Measurements from ENCODE around the gene PATJ.

DNA sequence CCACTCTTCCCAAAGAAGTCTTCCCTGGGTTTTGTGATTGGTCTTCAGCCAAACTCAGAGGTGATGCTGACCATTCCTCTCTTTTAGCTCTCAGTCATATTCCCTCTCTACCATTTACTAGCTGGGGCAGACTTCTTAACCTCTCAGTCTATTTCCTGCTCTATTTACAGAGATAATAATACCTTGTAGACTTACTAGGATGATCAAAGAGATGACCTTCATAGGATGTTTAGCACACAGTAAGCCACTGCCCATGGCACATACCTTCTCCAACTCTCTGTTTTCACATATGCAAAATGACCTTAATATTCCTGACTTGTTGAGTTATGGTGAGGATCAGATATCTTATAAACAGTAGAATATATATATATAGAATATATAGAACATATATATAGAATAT, 346.2 kb downstream of the PATJ start:
- TF ChIP-seq CTCF (conservative IDR thresholded peaks at IDR 0.05; ENCODE audit: low read depth in 2 of 2) (no peak), CREB1 (CRISPR knock-in tag; IDR thresholded peaks at IDR 0.05; ENCODE audit: low read depth) (no peak), POLR2AphosphoS5 (IDR thresholded peaks at IDR 0.05; ENCODE audit: low read depth) (no peak), STAT1 (IDR thresholded peaks at IDR 0.05; ENCODE audit: unreplicated experiment) (no peak), ETS1 (IDR thresholded peaks at IDR 0.05) (no peak), ZNF331 (CRISPR knock-in tag; IDR thresholded peaks at IDR 0.05; ENCODE audit: low read depth) (no peak), EZH2 (IDR thresholded peaks at IDR 0.05; ENCODE audit: low read depth, unreplicated experiment) (no peak), REST (IDR thresholded peaks at IDR 0.05; ENCODE audit: unreplicated experiment) (no peak), EZH2phosphoT487 (IDR thresholded peaks at IDR 0.05; ENCODE audit: unreplicated experiment) (no peak), JUNB (IDR thresholded peaks at IDR 0.05; ENCODE audit: unreplicated experiment) (no peak), NANOG (IDR thresholded peaks at IDR 0.05; ENCODE audit: borderline replicate concordance) (no peak), ZNF114 (CRISPR knock-in tag; IDR thresholded peaks at IDR 0.05) (no peak)
- TF ChIP-seq, protein P1, sequence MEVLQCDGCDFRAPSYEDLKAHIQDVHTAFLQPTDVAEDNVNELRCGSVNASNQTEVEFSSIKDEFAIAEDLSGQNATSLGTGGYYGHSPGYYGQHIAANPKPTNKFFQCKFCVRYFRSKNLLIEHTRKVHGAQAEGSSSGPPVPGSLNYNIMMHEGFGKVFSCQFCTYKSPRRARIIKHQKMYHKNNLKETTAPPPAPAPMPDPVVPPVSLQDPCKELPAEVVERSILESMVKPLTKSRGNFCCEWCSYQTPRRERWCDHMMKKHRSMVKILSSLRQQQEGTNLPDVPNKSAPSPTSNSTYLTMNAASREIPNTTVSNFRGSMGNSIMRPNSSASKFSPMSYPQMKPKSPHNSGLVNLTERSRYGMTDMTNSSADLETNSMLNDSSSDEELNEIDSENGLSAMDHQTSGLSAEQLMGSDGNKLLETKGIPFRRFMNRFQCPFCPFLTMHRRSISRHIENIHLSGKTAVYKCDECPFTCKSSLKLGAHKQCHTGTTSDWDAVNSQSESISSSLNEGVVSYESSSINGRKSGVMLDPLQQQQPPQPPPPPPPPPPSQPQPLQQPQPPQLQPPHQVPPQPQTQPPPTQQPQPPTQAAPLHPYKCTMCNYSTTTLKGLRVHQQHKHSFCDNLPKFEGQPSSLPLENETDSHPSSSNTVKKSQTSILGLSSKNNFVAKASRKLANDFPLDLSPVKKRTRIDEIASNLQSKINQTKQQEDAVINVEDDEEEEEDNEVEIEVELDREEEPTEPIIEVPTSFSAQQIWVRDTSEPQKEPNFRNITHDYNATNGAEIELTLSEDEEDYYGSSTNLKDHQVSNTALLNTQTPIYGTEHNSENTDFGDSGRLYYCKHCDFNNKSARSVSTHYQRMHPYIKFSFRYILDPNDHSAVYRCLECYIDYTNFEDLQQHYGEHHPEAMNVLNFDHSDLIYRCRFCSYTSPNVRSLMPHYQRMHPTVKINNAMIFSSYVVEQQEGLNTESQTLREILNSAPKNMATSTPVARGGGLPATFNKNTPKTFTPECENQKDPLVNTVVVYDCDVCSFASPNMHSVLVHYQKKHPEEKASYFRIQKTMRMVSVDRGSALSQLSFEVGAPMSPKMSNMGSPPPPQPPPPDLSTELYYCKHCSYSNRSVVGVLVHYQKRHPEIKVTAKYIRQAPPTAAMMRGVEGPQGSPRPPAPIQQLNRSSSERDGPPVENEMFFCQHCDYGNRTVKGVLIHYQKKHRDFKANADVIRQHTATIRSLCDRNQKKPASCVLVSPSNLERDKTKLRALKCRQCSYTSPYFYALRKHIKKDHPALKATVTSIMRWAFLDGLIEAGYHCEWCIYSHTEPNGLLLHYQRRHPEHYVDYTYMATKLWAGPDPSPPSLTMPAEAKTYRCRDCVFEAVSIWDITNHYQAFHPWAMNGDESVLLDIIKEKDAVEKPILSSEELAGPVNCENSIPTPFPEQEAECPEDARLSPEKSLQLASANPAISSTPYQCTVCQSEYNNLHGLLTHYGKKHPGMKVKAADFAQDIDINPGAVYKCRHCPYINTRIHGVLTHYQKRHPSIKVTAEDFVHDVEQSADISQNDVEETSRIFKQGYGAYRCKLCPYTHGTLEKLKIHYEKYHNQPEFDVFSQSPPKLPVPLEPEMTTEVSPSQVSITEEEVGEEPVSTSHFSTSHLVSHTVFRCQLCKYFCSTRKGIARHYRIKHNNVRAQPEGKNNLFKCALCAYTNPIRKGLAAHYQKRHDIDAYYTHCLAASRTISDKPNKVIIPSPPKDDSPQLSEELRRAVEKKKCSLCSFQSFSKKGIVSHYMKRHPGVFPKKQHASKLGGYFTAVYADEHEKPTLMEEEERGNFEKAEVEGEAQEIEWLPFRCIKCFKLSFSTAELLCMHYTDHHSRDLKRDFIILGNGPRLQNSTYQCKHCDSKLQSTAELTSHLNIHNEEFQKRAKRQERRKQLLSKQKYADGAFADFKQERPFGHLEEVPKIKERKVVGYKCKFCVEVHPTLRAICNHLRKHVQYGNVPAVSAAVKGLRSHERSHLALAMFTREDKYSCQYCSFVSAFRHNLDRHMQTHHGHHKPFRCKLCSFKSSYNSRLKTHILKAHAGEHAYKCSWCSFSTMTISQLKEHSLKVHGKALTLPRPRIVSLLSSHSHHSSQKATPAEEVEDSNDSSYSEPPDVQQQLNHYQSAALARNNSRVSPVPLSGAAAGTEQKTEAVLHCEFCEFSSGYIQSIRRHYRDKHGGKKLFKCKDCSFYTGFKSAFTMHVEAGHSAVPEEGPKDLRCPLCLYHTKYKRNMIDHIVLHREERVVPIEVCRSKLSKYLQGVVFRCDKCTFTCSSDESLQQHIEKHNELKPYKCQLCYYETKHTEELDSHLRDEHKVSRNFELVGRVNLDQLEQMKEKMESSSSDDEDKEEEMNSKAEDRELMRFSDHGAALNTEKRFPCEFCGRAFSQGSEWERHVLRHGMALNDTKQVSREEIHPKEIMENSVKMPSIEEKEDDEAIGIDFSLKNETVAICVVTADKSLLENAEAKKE (CRISPR knock-in tag; IDR thresholded peaks at IDR 0.05), result no peak
